ENCODE data around the gene STOML1.

Gene STOML1, protein sequence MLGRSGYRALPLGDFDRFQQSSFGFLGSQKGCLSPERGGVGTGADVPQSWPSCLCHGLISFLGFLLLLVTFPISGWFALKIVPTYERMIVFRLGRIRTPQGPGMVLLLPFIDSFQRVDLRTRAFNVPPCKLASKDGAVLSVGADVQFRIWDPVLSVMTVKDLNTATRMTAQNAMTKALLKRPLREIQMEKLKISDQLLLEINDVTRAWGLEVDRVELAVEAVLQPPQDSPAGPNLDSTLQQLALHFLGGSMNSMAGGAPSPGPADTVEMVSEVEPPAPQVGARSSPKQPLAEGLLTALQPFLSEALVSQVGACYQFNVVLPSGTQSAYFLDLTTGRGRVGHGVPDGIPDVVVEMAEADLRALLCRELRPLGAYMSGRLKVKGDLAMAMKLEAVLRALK

GRCh38 chr15:73991726-73992593 is at the start of gene STOML1:
STOML1 (minus strand) TSS chr15:73992295; CDS start chr15:73992223, 72 bp downstream.
- DNase-seq (ENCODE audit: low spot score) = peak; percentile 94

DNA sequence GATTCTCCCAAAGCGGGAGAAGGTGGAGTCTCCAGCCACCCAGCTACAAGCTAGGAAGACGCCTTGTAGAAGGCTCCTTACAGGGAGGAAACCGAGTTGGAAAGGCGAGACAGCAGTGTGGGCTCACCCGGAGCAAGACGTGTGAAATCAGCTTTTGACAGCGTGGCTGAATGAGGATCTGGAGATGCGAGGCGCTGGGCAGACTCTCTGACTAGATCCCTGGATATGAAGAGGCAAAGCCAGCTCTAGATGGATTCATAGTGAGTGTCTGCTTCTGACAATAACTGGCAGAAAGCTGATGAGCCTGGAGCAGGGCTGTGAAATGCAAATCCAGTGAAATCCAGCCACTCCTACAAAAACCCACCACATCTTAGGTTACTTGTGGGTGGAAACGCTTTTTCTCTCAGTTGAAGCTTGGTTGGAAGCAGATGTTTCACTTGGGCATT is 49.2 kb upstream of the STOML1 start:
- DNase-seq (ENCODE audit: low spot score) = no peak

- DNase-seq (ENCODE audit: low spot score) = no peak
Observed at GRCh38 chr15:74040109-74040850, 48.2 kb upstream of the STOML1 start.

GRCh38 chr15:74039656-74040010 is 47.5 kb upstream of the STOML1 start:
- no peak for DNase-seq (ENCODE audit: low spot score)

DNA sequence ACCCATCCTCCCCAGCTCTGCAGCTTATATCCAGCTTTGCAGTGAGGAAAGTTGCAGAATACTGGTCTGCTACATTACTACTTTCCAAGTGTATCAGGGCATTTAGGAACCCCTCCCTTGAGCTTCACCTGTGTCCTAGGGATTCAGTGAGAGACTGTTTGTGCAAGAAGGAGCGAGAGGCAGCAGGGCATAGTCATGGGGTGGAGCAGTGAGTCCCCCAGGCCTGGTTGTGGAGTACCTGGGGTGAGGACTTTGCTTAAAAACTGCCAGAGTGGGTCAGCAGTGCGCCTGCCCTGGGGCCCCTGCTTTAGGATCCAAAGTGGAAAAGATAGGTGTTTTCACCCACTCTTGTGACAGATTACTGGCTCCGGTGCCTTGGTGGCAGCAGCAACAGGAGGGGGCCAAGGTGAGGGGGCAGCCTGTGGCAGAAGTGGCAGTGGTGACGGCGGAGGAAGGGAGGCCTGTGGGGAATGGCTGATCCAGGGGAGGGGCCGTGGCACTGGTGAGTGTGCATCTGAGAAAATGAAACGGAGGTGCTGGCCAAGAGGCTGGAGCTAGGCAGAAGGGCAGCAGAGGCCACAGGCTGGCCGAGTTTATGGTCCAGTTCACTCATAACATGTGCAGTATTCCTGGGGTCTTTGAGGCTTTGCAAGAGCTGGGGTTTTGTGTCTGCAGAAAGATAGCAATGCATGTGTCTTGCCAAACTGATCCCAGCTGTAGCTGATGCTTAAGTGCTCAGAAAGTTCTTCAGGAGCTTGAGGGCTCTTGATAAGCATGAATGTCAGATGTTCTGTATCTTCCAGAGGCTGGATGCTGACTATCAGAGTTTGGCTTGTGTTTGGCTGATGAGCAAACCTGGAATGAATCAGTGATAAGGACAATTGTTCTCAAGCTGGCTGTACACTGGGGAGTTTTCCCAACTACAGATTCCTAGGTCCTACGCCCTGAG is 46.9 kb upstream of the STOML1 start:
- DNase-seq (ENCODE audit: low spot score) = no peak

- DNase-seq (ENCODE audit: low spot score) = no peak
Observed at GRCh38 chr15:74037171-74038117, 45.3 kb upstream of the STOML1 start.

DNA sequence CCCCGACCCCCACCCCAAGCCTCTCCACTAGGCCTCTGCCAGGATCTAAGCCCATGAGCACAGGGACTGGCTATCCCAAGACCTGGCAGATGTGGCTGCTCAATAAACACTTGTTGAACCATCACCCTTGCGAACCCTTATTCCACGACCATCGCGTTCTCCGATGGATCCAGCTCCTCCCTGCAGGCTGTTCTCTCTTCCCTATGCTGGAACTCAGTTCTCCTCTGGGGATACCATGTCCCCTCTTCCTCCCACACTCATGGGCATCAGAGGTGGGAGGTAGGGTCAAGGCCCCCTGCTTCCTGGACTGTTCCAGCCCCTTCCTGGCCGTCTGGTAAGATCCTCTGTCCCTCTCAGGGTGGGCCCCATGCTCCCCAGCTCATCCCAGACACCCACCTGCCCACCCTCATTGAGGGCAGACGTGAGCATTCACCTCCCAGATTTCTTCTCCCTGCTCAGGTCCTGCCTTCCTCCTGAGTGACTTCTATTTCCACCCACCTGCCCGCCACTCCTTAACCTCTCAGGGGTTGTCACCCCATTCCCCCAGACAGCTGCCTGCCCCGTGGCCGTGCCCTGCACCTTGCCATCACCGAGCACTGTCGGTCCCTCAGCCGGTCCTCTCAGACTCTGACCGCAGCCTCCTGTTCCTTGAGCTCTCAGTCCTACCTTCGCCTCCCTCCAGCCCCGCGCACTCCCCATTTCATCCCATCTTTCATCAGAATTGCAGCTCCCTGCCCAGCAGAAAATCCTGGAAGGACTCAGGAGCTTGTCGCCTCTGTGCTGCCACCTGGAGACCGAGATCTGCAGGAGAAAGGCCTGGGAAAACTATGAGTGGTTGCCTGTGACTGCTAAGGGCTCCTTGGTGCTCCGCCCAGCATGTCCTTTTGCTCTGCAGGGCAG is 44.4 kb upstream of the STOML1 start:
- DNase-seq (ENCODE audit: low spot score) = no peak

GRCh38 chr15:74035121-74036017 is 43.3 kb upstream of the STOML1 start:
- DNase-seq (ENCODE audit: low spot score) = no peak

DNA sequence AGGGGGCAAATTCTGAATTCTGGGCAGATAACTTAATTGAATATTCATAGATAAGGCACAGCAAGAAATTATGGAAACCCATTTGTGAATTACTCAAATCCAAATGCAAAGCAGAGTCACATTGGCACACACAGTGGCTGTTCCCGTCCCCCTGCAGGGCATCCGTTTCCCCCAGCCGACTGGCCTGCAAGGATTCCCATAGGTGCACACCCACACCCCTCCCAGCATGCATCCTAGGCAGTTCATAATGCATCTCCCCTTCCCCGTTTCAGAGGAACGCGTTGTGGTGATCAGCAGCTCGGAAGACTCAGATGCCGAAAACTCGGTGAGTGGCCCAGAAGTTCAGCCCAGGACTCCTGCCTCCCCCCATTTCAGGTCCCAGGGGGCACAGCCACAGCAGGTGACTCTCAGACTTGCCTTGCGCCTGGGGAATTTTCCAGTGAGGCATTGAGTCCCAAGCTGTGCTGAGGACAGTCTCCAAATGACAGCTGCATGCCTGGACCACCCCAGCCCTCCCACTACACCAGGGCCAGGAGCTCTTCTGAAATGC is 42.2 kb upstream of the STOML1 start:
- no peak for DNase-seq (ENCODE audit: low spot score)

- DNase-seq (ENCODE audit: low spot score) = no peak
Observed at GRCh38 chr15:74032606-74033561, 40.8 kb upstream of the STOML1 start.

GRCh38 chr15:74032046-74032445 is 40.0 kb upstream of the STOML1 start:
- no peak for DNase-seq (ENCODE audit: low spot score)

DNA sequence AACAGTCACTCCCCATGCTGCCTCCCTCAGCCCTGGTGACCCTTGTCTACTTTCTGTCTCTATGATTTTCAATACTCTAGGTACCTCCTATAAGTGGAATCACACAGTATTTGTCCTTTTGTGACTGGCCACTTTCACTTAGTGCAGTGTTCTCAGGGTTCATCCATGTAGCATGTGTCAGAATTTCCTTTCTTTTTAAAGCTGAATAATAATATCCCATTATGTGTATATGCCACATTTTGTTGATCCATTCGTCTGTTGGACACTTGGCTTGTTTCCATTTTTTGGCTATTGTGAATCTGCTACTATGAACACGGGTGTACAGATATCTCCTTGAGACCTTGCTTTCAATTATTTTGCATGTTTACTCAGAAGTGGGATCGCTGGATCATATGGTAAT is 36.6 kb upstream of the STOML1 start:
- DNase-seq (ENCODE audit: low spot score) = no peak

DNA sequence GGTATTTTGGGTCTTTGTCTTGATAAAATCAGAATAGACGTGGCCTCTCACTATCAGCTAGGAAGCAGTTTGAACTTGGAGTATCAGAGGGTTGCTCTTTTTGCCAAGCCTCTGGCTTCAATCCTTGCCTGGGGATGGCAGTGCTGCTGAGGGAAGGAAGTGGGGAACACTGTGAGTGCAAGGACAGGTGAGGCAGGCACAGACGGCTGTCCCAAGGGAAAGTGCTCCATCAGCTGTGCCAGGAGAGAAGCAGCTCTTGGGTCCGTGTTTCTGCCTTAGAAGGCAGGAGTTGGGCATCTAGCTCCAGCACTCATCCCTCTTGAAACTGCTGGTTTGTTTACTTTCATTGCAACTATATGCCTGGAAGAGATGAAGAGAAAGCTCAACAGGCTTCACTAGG is 35.6 kb upstream of the STOML1 start:
- no peak for DNase-seq (ENCODE audit: low spot score)

DNA sequence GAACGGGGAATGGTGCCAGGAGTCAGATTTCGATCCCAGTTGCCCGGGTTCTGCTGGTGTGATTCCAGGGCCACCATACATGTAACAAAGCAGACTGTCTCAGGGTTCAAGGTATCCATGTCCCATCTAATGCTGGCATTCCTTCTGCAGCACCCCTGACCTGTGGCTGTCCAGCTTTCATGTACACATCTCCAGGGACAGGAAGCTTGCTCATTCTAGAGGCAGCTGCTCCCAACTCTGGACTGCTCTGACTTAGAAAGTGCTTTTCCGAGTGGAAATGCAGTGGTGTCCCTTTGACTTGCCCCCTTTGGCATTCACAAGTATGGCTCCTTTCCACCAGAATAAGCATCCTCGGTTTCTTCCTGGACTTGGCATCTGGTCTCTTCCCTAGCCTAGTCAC is 33.3 kb upstream of the STOML1 start:
- no peak for DNase-seq (ENCODE audit: low spot score)

GRCh38 chr15:74024687-74025086 is 32.6 kb upstream of the STOML1 start:
- no peak for DNase-seq (ENCODE audit: low spot score)

DNA sequence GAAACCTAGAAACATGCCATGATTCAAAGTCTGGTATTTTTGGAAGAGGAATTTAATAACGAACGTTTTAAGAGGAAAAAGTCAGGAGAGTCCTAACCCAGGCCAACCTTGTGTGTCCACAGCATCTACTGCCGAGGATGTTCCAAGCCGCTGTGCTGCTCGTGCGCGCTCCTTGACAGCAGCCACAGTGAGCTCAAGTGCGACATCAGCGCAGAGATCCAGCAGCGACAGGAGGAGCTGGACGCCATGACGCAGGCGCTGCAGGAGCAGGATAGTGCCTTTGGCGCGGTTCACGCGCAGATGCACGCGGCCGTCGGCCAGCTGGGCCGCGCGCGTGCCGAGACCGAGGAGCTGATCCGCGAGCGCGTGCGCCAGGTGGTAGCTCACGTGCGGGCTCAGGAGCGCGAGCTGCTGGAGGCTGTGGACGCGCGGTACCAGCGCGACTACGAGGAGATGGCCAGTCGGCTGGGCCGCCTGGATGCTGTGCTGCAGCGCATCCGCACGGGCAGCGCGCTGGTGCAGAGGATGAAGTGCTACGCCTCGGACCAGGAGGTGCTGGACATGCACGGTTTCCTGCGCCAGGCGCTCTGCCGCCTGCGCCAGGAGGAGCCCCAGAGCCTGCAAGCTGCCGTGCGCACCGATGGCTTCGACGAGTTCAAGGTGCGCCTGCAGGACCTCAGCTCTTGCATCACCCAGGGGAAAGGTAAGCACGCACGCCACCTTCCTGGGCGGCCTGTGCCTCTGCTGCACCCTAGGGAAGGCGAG is 30.8 kb upstream of the STOML1 start:
- DNase-seq (ENCODE audit: low spot score) = no peak

Measured in activated CD4-positive, alpha-beta T cell treated with anti-CD3 and anti-CD28 coated beads, Interleukin-2, Interleukin-4, amounts not matched to agents 100 ng/mL and 50 ng/mL, durations not matched to agents 16 hours and 8 hours (primary cell).